ENCODE results near the gene B4GALNT2. TPM values are rescaled to one million over a fixed set of nuclear protein-coding genes. Genes with fewer than 3 reads are reported as not detected.
"Not testable (repeated sequence)": the region's sequence is repeated elsewhere in the genome, so short reads cannot be mapped to it uniquely, and the experiment has no call there.

Gene B4GALNT2
- 0.04 TPM for total RNA-seq

GRCh38 chr17:49132699-49133364 is at the start of gene B4GALNT2:
TSS of gene B4GALNT2 (plus strand) at chr17:49132769. CDS start at chr17:49132793, 24 bp downstream.
- ATAC-seq = peak; percentile 49

- ATAC-seq = not testable (repeated sequence)
Measured at GRCh38 chr17:49085046-49085445, 47.5 kb upstream of the B4GALNT2 start.

GRCh38 chr17:49085565-49086315 is 46.8 kb upstream of the B4GALNT2 start:
- ATAC-seq = no peak

- ATAC-seq = no peak
Measured at GRCh38 chr17:49086316-49086605, 46.3 kb upstream of the B4GALNT2 start.

- no peak for ATAC-seq
Measured at GRCh38 chr17:49086649-49087048, 45.9 kb upstream of the B4GALNT2 start.

- no peak for ATAC-seq
Measured at GRCh38 chr17:49089094-49089493, 43.5 kb upstream of the B4GALNT2 start.

- peak; percentile 97 for ATAC-seq
Measured at GRCh38 chr17:49090878-49091594, 41.5 kb upstream of the B4GALNT2 start.

GRCh38 chr17:49093131-49093530 is 39.4 kb upstream of the B4GALNT2 start:
- no peak for ATAC-seq

GRCh38 chr17:49100601-49101000 is 32.0 kb upstream of the B4GALNT2 start:
- ATAC-seq = no peak

GRCh38 chr17:49101054-49101534 is 31.5 kb upstream of the B4GALNT2 start:
- ATAC-seq = peak; percentile 93

- ATAC-seq = not testable (repeated sequence)
Measured at GRCh38 chr17:49103360-49103759, 29.2 kb upstream of the B4GALNT2 start.

GRCh38 chr17:49104511-49105074 is 28.0 kb upstream of the B4GALNT2 start:
- no peak for ATAC-seq

- no peak for ATAC-seq
Measured at GRCh38 chr17:49106321-49107210, 26.0 kb upstream of the B4GALNT2 start.

- ATAC-seq = no peak
Measured at GRCh38 chr17:49107211-49107557, 25.4 kb upstream of the B4GALNT2 start.

- ATAC-seq = peak; percentile 42
Measured at GRCh38 chr17:49108318-49108717, 24.3 kb upstream of the B4GALNT2 start.

GRCh38 chr17:49110509-49110908 is 22.1 kb upstream of the B4GALNT2 start:
- ATAC-seq = peak; percentile 59

- ATAC-seq = peak; percentile 21
Measured at GRCh38 chr17:49111934-49112333, 20.6 kb upstream of the B4GALNT2 start.

GRCh38 chr17:49112936-49113335 is 19.6 kb upstream of the B4GALNT2 start:
- ATAC-seq = no peak

GRCh38 chr17:49114703-49115102 is 17.9 kb upstream of the B4GALNT2 start:
- ATAC-seq = peak; percentile 35

GRCh38 chr17:49117587-49118230 is 14.9 kb upstream of the B4GALNT2 start:
- peak; percentile 90 for ATAC-seq

GRCh38 chr17:49120166-49120565 is 12.4 kb upstream of the B4GALNT2 start:
- ATAC-seq = no peak

Data from esophagus mucosa (tissue), 1 donor.